Left ventricle myocardium inferior (tissue), 1 donor: ENCODE data around the gene C18orf63. TPM values are rescaled to one million over a fixed set of nuclear protein-coding genes. Genes with fewer than 3 reads are reported as not detected.

Source experiments
- DNase-seq: peaks from one replicate; pipeline ENCODE4 v3.0.0-alpha.2; 2020
- H3K27ac ChIP-seq: fragments of 200-600 bp; replicated peaks from 2 replicates; pipeline ENCODE4 v1.8.0; 2021
- H3K27me3 ChIP-seq: fragments of 200-600 bp; 2 replicates; pipeline ENCODE4 v1.8.0; 2021; ENCODE audit warnings: low read depth
- H3K36me3 ChIP-seq: fragments of 200-600 bp; 2 replicates; pipeline ENCODE4 v1.8.0; 2021
- H3K4me1 ChIP-seq: fragments of 200-600 bp; 2 replicates; pipeline ENCODE4 v1.8.0; 2021
- H3K4me3 ChIP-seq: fragments of 200-600 bp; 2 replicates; pipeline ENCODE4 v1.8.0; 2021; ENCODE audit warnings: mild to moderate bottlenecking, moderate library complexity
- H3K9me3 ChIP-seq: fragments of 200-600 bp; replicated peaks from 2 replicates; pipeline ENCODE4 v1.8.0; 2021
- CTCF ChIP-seq: fragments of 200-600 bp; IDR thresholded peaks from 2 replicates; pipeline ENCODE4 v1.8.0; 2021; ENCODE audit warnings: antibody characterized with exemption, mild to moderate bottlenecking, borderline replicate concordance
- intact Hi-C: fragments of 100-400 bp; cut with micrococcal nuclease; formaldehyde crosslinking; loops from one replicate; pipeline ENCODE4 v1.11.0; 2022
- total RNA-seq: library from RNA; stranded (reverse); fragmentation: NEBNext Ultra II Directional; extraction: Animal tissue kit (Norgen Biotek cat#: 25700); gene quantifications from one replicate; pipeline ENCODE4 v1.2.1, GENCODE V29; 2021
- donor health status: DM: no; HTN: yes; CAD: no; lungs with severe emphysema.

Gene C18orf63
- total RNA-seq, 1 donor from 2014 or later = not detected

- Histone ChIP-seq H3K27ac (no peak overlapping the region), H3K36me3 (no peaks in the 10 kb centered on the region), H3K4me1 (no peaks in the 10 kb centered on the region), H3K4me3 (no peak overlapping the region), H3K9me3 (no peaks in the 10 kb centered on the region), H3K27me3 (peaks cover 3% of the 10 kb centered on the region)
- DNase-seq = no peak
- no peak for TF ChIP-seq CTCF
- intact Hi-C loops = no loop called here
Observed at GRCh38 chr18:74389171-74389927, 73.7 kb downstream of the C18orf63 start.

GRCh38 chr18:74389991-74390390, 74.4 kb downstream of the C18orf63 start:
- no peak for TF ChIP-seq CTCF
- DNase-seq = no peak
- intact Hi-C loops = no loop called here
- Histone ChIP-seq H3K36me3 (no peaks in the 10 kb centered on the region), H3K27me3 (peaks cover 3% of the 10 kb centered on the region), H3K27ac (no peak overlapping the region), H3K9me3 (no peaks in the 10 kb centered on the region), H3K4me3 (no peak overlapping the region), H3K4me1 (no peaks in the 10 kb centered on the region)

GRCh38 chr18:74390900-74391299, 75.3 kb downstream of the C18orf63 start:
- H3K36me3 ChIP-seq = no peaks in the 10 kb centered on the region
- intact Hi-C loops = no loop called here

GRCh38 chr18:74392323-74392722, 76.7 kb downstream of the C18orf63 start:
- no peaks in the 10 kb centered on the region for H3K9me3 ChIP-seq
- no peaks in the 10 kb centered on the region for H3K36me3 ChIP-seq
- DNase-seq = no peak
- H3K4me3 ChIP-seq = no peak overlapping the region
- H3K4me1 ChIP-seq = peaks cover 12% of the 10 kb centered on the region
- H3K27me3 ChIP-seq = peaks cover 3% of the 10 kb centered on the region
- no peak overlapping the region for H3K27ac ChIP-seq
- TF ChIP-seq CTCF = no peak
- intact Hi-C loops = no loop called here

More at GRCh38 chr18:74390900-74391299, 75.3 kb downstream of the C18orf63 start:
- TF ChIP-seq CTCF = no peak
- Histone ChIP-seq H3K27me3 (peaks cover 3% of the 10 kb centered on the region), H3K27ac (no peak overlapping the region), H3K4me3 (no peak overlapping the region), H3K9me3 (no peaks in the 10 kb centered on the region), H3K4me1 (peaks cover 3% of the 10 kb centered on the region)
- no peak for DNase-seq

GRCh38 chr18:74395006-74395405, 79.4 kb downstream of the C18orf63 start:
- Histone ChIP-seq H3K36me3 (no peaks in the 10 kb centered on the region), H3K27ac (no peak overlapping the region), H3K4me3 (no peak overlapping the region), H3K4me1 (peaks cover 32% of the 10 kb centered on the region), H3K27me3 (peaks cover 3% of the 10 kb centered on the region), H3K9me3 (no peaks in the 10 kb centered on the region)
- no peak for TF ChIP-seq CTCF
- intact Hi-C loops = no loop called here
- DNase-seq = no peak
